Measurements from ENCODE around the gene CMKLR1. TPM values are rescaled to one million over a fixed set of nuclear protein-coding genes. Genes with fewer than 3 reads are reported as not detected.

Gene CMKLR1
- polyA plus RNA-seq, 3 donors from 2014 or later = 32.5 to 83.7 (median 49.6) TPM

DNA sequence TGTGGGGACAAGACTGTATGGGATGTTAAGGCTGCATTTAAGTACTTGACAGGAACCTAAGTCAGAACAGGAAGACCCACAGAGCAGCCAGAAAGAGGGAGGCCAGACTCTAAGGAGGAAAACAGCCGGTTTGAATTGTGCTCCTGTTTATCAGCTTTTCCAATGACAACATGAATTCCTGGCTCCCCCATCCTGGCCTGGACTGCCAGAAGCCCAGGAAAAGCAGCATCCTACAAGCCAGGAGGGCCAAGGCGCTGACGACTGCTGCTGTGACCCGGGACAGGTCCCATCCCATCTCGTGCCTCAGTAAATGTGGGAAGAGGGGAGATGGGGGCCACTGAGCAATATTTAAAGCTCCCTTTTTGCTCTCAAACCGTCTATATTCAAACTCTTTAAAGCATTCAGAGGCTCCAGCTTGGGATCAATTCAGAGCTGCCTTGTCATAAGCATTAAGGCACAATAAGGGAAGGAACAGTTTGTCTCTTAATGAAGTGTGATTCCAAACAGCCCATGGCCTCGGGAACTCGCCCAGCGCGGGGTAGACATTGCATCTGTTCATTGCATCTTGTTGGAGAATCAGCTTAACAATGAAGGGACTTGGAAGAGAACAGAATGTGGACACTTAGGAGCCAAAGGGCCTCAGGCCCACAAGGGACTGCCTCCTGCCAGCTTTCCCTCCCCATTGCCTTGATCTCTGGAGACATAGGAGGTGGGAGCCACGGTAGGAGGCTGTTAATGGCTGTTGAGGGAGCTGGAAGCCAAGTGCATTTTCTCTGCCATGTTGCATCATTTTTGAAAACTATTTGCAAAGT, 49.6 kb downstream of the CMKLR1 start:
- DNase-seq = no peak
- Mint-ChIP-seq H3K36me3 (peaks cover 43 to 57% (median 50%) of the 10 kb centered on the region in 3 donors), H3K4me3 (no peak overlapping the region), H3K27me3 (ENCODE audit: low read depth in 3 of 3) (peaks cover 0 to 10% (median 0%) of the 10 kb centered on the region in 3 donors), H3K27ac (peak overlapping the region in 5 of 6 donors; percentile 34 to 92 (median 84)), H3K9me3 (peaks cover 0 to 1% (median 0%) of the 10 kb centered on the region in 6 donors), H3K4me1 (peaks cover 59 to 88% of the 10 kb centered on the region in 2 donors)

DNA sequence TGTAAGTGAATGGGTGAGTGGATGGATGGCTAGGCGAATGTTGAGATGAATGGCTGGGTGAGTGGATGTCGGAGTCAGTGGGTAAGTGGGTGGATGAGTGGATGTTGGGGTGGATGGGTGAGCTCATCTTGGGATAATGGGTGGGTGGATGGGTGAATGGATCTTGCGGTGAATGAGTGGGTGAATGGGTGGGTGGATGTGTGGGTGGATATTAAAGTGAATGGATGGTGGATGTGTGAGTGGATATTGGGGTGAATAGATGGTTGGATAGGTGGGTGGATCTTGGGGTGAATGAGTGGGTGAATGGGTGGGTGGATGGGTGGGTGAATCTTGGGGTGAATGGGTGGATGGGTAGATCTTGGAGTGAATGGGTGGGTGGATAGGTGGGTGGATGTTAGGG, 51.9 kb downstream of the CMKLR1 start:
- no peak for DNase-seq
- peak overlapping the region in 5 of 6 donors; percentile 38 to 92 (median 80) for H3K27ac Mint-ChIP-seq
- peaks cover 29 to 43% (median 35%) of the 10 kb centered on the region in 3 donors for H3K36me3 Mint-ChIP-seq
- H3K4me3 Mint-ChIP-seq = no peak overlapping the region
- H3K27me3 Mint-ChIP-seq (ENCODE audit: low read depth in 3 of 3) = peaks cover 0 to 3% (median 0%) of the 10 kb centered on the region in 3 donors
- peaks cover 60 to 88% of the 10 kb centered on the region in 2 donors for H3K4me1 Mint-ChIP-seq
- H3K9me3 Mint-ChIP-seq = peaks cover 0 to 1% (median 0%) of the 10 kb centered on the region in 6 donors

DNA sequence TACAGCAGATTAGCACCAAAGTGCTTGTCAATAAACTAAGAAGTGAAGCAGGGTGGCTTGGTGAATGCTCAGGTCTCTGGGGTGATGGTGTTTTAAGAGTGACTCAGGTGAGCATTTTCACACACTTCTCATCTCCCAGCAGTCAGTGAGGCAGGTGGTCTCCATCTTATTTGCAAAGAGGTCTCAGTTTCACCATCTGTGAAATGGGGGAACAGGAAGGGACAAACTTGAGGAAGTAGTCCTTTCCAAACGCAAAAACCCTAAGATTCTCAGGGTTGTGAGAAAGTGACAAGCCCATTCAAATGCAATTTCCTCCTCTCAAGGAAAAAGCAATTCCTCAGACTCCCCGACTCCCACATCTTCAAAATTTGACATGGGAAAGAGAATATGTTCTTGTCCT, 54.1 kb downstream of the CMKLR1 start:
- no peak for DNase-seq
- no peaks in the 10 kb centered on the region for H3K27me3 Mint-ChIP-seq (ENCODE audit: low read depth in 3 of 3)
- peaks cover 16 to 23% (median 17%) of the 10 kb centered on the region in 3 donors for H3K36me3 Mint-ChIP-seq
- peak overlapping the region in 1 of 5 donors; percentile 51 for H3K4me3 Mint-ChIP-seq
- H3K4me1 Mint-ChIP-seq = peaks cover 55 to 78% of the 10 kb centered on the region in 2 donors
- peaks cover 0 to 1% (median 0%) of the 10 kb centered on the region in 6 donors for H3K9me3 Mint-ChIP-seq
- H3K27ac Mint-ChIP-seq = peak overlapping the region in 4 of 6 donors; percentile 39 to 77 (median 48)

DNA sequence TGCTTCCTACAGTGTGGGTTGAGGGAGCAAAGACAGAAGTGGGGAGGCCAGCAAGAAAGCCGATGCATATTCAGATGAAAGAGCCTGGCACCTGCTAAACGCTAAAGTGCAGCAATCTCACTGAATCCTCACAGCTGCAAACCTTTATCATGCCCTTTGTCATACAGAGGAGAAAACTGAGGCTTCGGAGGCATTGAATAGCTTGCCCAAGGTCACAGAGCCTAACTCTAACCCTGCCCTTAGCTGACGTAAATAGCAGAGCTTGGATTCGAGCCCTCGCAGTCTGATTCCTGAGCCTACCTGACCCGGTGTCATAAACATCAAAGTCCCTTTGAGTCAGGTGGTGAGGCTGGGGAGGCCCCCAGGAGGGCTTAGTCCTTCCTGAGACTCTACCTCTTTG, 54.9 kb downstream of the CMKLR1 start:
- H3K36me3 Mint-ChIP-seq = peaks cover 14 to 15% (median 15%) of the 10 kb centered on the region in 3 donors
- peak overlapping the region in 3 of 6 donors; percentile 30 to 84 (median 43) for H3K27ac Mint-ChIP-seq
- peaks cover 55 to 73% of the 10 kb centered on the region in 2 donors for H3K4me1 Mint-ChIP-seq
- peak overlapping the region in 3 of 5 donors; percentile 53 to 86 (median 65) for H3K4me3 Mint-ChIP-seq
- H3K9me3 Mint-ChIP-seq = peaks cover 0 to 1% (median 0%) of the 10 kb centered on the region in 6 donors
- H3K27me3 Mint-ChIP-seq (ENCODE audit: low read depth in 3 of 3) = no peaks in the 10 kb centered on the region
- DNase-seq = no peak

DNA sequence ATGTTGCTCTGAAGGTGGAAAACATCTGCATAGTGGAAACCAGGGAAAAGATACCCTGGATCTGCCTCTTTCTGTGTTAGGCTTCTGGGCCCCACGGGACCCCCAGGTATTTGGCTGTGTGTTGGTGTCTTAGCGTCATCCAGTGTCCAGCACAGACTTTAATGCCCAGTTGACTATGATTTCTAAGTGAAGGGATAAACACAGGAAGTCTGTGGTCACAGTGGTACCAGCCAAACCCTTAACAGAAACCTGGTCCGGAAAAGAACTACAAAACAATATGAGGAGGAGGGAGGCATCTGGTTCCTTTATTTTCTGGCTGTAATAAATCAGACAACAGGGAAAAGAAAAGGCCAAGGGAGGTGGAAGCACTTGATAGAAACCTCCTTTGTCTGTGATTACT, 56.4 kb downstream of the CMKLR1 start:
- Mint-ChIP-seq H3K4me1 (peaks cover 52 to 76% of the 10 kb centered on the region in 2 donors), H3K4me3 (peak overlapping the region; percentile 54 to 86 (median 74)), H3K27ac (peak overlapping the region; percentile 21 to 88 (median 62))

DNA sequence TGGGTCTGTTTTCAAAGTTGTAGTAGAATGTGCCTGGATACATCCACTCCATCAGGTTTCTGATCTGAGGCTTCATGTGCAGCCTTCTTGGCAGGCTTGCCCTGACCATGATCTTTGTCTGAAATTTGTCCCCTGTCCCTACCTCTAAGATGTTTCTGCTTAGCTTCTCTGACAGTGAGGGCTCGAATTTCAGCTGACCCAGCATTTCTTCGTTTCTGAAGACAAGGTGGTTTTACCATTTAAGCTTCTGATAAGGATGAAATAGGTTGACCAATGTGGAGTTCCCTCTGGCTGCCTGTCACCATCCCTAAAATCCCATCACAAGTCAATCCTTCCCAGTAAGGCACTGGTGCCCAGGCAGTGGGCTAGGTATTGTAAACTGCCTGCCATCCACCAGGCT, 57.0 kb downstream of the CMKLR1 start:
- Mint-ChIP-seq H3K36me3 (peaks cover 3 to 4% (median 4%) of the 10 kb centered on the region in 3 donors), H3K9me3 (peaks cover 0 to 1% (median 0%) of the 10 kb centered on the region in 6 donors), H3K27ac (peak overlapping the region; percentile 21 to 88 (median 62)), H3K4me1 (peaks cover 55 to 76% of the 10 kb centered on the region in 2 donors), H3K27me3 (ENCODE audit: low read depth in 3 of 3) (no peaks in the 10 kb centered on the region), H3K4me3 (peak overlapping the region; percentile 54 to 86 (median 74))
- DNase-seq = no peak

More for the DNA sequence above, 56.4 kb downstream of the CMKLR1 start:
- DNase-seq = peak; percentile 28 to 40 (median 28)
- H3K36me3 Mint-ChIP-seq = peaks cover 8 to 9% (median 8%) of the 10 kb centered on the region in 3 donors
- no peaks in the 10 kb centered on the region for H3K27me3 Mint-ChIP-seq (ENCODE audit: low read depth in 3 of 3)
- H3K9me3 Mint-ChIP-seq = peaks cover 0 to 1% (median 0%) of the 10 kb centered on the region in 6 donors

DNA sequence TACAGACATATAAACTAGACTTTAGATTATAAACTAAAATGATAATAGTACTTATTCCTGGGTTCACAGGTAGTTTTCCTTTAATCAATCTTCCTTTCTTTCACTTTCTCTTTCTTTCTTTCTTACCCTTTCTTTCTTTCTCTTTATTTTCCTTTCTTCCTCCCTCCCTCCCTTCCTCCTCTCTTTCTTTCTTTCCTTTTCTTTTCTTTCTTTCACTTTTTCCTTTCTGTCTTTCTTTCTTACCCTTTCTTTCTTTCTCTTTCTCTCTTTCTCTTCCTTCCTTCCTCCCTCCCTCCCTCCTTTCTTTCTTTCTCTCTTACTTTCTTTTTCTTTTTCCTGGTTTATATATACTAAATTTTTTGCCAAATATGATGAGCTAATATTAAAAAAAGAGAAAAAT, 61.5 kb downstream of the CMKLR1 start:
- Mint-ChIP-seq H3K27ac (peak overlapping the region in 2 of 6 donors; percentile 40 to 59), H3K4me1 (peaks cover 21 to 36% of the 10 kb centered on the region in 2 donors), H3K9me3 (no peaks in the 10 kb centered on the region), H3K4me3 (no peak overlapping the region), H3K36me3 (peaks cover 0 to 5% (median 0%) of the 10 kb centered on the region in 3 donors), H3K27me3 (ENCODE audit: low read depth in 3 of 3) (peaks cover 0 to 2% (median 2%) of the 10 kb centered on the region in 3 donors)
- DNase-seq = no peak

DNA sequence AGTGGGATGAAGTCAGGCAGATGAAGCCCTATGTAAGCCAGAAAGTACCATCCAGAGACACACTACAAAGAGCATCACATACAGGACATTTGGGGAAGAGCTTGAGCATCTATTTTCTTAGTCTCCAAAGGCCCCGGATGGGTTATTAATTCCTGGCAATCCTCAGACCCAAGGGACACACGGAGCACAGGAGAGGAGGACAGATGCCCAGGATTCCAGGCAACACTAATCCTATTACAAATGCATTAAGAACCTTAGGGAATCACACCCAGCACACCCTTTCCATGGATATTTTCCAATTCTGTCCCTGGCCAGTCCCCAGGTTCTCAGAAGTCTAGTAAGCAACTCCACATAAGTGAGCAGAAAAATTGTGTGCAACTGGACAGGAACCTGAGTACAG, 65.9 kb downstream of the CMKLR1 start:
- Mint-ChIP-seq H3K9me3 (no peaks in the 10 kb centered on the region), H3K27ac (no peak overlapping the region), H3K27me3 (ENCODE audit: low read depth in 3 of 3) (peaks cover 0 to 2% (median 2%) of the 10 kb centered on the region in 3 donors), H3K4me3 (no peak overlapping the region), H3K4me1 (peaks cover 23 to 32% of the 10 kb centered on the region in 2 donors), H3K36me3 (peaks cover 0 to 5% (median 0%) of the 10 kb centered on the region in 3 donors)
- DNase-seq = no peak

DNA sequence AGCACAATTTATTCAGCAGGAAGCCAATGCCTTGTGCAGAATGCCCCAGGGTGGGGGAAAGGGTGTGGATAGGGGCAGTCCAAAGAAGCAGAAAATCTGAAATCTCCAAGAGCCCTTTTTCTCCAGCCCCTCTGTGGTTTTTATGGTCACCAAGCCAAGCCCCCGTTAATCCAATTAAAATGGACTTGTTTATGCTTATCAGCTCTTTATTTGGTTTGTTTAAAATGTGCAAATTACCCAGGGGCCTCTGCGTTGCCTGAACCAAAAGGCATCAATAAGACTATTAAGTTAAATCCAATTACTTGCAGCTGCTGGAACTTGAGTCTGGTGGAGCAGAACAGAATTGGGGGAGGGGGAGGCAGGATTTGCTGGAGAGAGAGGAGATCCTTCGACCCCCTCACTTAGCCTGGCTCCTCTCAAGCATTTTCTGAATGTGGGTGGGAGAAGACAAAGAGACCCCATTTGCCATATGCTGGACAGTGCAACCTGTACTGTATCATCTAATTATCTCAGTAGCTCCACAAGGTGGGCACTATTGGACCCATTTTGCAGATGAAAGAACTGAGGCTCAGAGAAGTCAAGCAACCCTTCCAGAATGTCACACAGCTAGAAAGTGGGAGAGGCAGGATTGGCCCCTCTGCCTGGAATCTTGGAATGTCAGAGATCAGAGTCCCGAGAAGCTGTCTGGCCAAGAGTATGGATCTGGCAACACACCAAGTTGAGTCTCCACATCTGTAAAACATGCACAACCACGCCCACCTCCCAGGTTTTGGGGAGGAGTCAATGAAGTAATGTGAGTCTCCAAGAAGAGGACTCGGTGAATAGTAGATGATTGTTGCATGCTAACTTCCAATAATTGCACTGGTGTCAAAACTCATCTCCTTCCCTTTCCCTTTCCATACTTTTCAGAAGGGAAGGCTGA, 66.9 kb downstream of the CMKLR1 start:
- DNase-seq = no peak
- Mint-ChIP-seq H3K4me3 (no peak overlapping the region), H3K27ac (no peak overlapping the region), H3K9me3 (no peaks in the 10 kb centered on the region), H3K27me3 (ENCODE audit: low read depth in 3 of 3) (peaks cover 2 to 6% (median 2%) of the 10 kb centered on the region in 3 donors), H3K4me1 (peaks cover 27 to 32% of the 10 kb centered on the region in 2 donors), H3K36me3 (peaks cover 0 to 5% (median 0%) of the 10 kb centered on the region in 3 donors)

DNA sequence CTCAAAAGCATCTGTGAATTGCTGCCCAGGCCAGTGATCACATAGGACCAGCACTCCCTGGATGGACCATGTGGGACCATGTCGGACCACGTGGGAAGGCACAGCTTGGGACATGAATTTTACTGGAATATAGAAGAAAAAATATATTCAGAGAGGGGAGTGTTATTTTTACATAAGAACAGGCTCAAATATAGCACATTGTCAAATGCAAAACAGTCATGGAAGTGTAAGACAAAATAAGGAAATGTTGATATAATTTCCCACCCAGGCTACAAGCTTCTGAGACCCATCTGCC, 68.3 kb downstream of the CMKLR1 start:
- H3K4me3 Mint-ChIP-seq = no peak overlapping the region
- peak overlapping the region in 1 of 6 donors; percentile 32 for H3K27ac Mint-ChIP-seq

DNA sequence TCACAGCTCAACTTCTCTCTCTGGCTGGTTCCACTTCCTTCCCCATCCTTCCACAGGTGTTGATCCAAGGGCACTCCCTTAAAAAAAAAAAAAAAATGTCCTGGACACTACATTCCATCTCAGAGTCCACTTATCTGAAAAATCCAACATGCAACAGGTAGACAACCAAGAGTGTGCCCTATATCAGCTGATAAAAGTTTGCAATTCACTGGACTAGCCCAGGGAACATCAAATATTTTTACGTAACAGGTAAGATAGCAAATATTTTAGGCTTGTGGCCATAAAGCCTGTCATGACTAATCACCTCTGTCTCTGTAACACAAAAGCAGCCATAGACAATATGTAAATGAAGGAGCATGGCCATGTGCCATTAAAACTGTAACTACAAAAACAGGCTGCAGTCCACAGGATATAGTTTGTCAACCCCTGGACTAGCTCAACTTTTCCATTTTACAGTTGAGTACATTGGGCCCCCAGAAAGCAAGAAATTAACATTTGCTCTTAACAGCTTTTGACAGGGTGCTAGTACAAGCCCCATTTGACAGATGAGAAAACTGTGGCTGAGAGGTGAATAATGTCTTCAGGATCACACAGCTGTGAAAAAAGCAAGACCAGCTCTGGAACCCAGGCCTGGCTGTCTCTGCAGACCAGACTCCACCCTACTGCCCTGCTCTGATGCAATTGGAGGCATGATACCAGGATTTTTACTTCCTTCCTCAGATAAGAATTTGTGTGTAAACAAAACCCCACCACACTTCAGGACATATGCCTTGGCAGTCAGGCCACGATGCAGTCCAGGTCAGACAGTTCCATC, 68.9 kb downstream of the CMKLR1 start:
- H3K4me3 Mint-ChIP-seq = no peak overlapping the region
- no peaks in the 10 kb centered on the region for H3K9me3 Mint-ChIP-seq
- H3K27me3 Mint-ChIP-seq (ENCODE audit: low read depth in 3 of 3) = peaks cover 2 to 4% (median 2%) of the 10 kb centered on the region in 3 donors
- peaks cover 0 to 5% (median 0%) of the 10 kb centered on the region in 3 donors for H3K36me3 Mint-ChIP-seq
- no peak for DNase-seq
- H3K4me1 Mint-ChIP-seq = peaks cover 26 to 38% of the 10 kb centered on the region in 2 donors
- peak overlapping the region in 1 of 6 donors; percentile 32 for H3K27ac Mint-ChIP-seq

More for the DNA sequence above, 68.3 kb downstream of the CMKLR1 start:
- Mint-ChIP-seq H3K9me3 (no peaks in the 10 kb centered on the region), H3K36me3 (peaks cover 0 to 5% (median 0%) of the 10 kb centered on the region in 3 donors), H3K27me3 (ENCODE audit: low read depth in 3 of 3) (peaks cover 2 to 4% (median 2%) of the 10 kb centered on the region in 3 donors), H3K4me1 (peaks cover 26 to 38% of the 10 kb centered on the region in 2 donors)
- no peak for DNase-seq

DNA sequence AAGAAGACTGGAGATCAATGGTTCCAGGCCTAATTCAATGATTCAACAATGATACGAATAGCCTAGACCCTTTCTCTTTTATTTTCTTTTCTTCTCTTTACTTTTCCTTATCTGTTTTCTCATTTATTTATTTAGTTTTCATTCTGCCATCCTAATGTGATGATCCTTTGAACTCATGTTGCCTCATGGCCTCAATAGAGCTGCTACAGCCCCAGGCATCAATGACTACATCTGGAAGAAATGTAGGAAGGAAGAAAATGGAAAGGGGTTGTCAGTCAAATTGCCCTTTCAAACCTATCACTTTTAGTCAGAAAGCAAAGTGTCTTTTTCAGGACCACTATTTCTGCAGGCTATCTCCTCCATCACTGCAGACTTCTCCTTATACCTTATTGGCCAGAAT, 69.9 kb downstream of the CMKLR1 start:
- no peak for DNase-seq
- H3K27me3 Mint-ChIP-seq (ENCODE audit: low read depth in 3 of 3) = peaks cover 2 to 4% (median 4%) of the 10 kb centered on the region in 3 donors
- H3K4me1 Mint-ChIP-seq = peaks cover 26 to 38% of the 10 kb centered on the region in 2 donors
- H3K36me3 Mint-ChIP-seq = peaks cover 0 to 3% (median 0%) of the 10 kb centered on the region in 3 donors
- peak overlapping the region in 2 of 5 donors; percentile 2 to 48 for H3K4me3 Mint-ChIP-seq
- no peak overlapping the region for H3K27ac Mint-ChIP-seq
- H3K9me3 Mint-ChIP-seq = no peaks in the 10 kb centered on the region
